HG03378 (cell line): ENCODE data around the gene A2M.

Source experiments
- ATAC-seq: cut with Tn5 transposase; IDR thresholded peaks from one replicate; pipeline ENCODE4 v1.9.1; 2021; ENCODE audit warnings: mild to moderate bottlenecking, moderate library complexity; ENCODE audit not compliant: unreplicated experiment

Gene A2M

GRCh38 chr12:9040484-9041186 lies 75.1 kb downstream of the A2M start:
- no peak for ATAC-seq

DNA sequence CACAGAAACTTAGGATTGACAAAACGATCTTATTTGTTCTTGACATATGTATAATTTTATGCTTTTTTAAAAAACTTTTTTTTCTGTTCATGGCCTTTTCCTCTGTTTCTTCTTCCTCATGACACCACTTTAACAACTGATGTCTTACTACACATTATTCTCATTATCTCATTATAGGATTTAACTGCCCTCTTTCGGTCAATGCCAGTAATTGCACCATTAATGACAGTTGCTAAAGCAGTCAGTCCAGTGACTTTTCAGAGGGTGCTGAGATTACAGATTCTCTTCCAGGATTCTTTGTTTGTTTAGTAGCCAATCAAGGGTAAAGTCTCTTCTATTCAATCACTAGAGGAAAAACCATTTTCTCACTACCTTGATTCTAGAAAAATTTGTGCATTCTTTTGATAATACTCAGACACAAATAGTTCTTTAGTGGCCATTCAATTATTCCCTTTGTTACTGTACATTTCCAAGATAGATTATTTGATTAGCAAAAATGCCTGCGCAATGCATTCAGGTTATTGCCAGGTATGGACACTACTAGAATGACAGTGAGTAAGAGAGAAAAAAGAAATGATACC lies 76.2 kb downstream of the A2M start:
- no peak for ATAC-seq

DNA sequence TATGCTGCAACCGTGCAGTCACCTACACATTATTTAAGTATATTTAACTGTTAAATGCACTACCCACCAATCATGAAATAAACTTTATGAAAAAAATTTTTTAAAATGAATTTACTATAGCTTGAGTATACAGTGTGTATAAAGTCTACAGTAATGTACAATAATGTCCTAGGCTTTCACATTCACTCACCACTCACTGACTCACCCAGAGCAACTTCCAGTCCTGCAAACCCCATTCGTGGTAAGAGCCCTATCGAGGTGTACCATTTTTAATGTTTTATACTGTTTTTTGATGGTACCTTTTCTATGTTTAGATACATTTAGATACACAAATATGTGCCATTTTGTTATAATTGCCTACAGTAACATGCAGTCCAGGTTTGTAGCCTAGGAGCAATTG lies 78.3 kb downstream of the A2M start:
- no peak for ATAC-seq

- no peak for ATAC-seq
Observed at GRCh38 chr12:9036227-9036626, 79.5 kb downstream of the A2M start.

- no peak for ATAC-seq
Observed at GRCh38 chr12:9034095-9034494, 81.6 kb downstream of the A2M start.

- no peak for ATAC-seq
Observed at GRCh38 chr12:9033265-9033887, 82.3 kb downstream of the A2M start.

GRCh38 chr12:9032202-9032964 lies 83.3 kb downstream of the A2M start:
- ATAC-seq: no peak

GRCh38 chr12:9030776-9031175 lies 84.9 kb downstream of the A2M start:
- no peak for ATAC-seq

DNA sequence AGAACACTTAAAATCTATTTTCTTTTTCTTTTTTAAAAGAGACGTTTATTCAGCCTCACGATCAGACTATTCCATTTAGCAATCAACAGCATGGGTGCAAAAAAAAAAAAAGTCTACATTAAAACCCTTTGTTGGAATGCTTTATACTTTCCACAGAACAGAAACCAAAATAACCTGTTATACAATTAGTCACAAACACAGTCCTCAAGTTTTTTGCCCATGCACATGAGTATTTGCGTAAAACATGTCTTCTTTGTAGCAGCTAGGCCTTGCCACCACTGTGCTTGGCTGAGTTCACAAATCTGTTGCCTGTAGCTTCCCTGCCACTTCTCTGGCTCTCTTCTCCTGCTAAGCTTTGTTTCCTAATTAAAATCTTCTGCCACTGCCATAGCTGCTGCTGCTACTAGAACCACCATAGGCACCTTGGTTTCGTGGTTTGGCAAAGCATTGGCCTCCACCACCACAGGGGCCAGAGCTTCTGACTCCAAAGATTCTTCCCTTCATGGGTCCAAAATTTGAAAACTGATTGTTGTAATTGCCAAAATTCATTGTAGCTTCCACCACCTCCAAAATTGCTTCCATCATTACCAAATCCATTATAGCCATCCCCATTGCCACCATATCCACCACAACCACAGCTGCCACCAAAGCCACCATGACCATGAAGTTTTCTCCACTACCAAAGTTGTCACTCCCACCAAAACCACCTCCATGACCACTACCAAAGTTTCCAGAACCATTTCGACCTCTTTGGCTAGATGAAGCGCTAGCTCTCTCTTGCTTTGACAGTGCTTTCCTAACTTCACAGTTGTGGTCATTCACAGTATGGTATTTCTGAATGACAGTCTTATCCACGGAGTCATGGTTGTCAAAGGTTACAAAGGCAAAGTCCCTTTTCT lies 88.3 kb downstream of the A2M start:
- no peak for ATAC-seq

DNA sequence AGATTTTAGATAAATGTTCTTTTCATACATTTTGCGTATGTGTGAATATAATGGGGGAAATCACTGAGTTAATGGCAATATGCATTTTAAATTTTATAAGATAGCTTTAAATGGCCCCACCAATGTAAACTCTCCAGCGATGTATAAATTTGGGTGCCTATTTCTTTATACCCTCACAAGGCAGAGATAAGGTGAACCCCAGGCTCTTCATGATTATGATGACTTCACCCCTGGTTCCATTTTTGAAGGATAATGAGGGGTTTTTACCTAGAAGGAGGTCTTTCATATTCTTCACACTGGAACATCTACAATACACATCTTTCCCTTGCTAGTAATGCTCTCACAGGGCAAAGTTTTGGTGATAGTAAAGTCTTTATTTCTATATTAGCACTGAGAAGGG lies 91.2 kb downstream of the A2M start:
- ATAC-seq: no peak

DNA sequence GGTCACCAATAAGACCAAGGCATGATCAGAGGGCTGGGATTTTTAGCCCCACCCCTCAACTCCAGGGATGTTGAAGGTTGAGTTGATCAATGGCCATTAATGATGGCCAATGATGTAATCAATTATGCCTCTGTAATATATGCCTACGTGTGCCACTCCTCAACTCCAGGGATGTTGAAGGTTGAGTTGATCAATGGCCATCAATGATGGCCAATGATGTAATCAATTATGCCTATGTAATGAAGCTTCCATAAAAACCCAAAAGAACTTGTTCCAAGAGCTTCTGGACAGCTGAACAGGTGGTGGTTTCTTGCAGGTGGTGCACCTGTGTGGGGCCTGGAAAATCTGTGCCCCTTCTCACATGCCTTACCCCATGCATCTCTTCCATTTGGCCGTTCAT lies 93.1 kb downstream of the A2M start:
- ATAC-seq: no peak
